Activated effector memory CD4-positive, alpha-beta T cell treated with anti-CD3 and anti-CD28 coated beads, Interleukin-2, amount 50 U/mL, for 16 hours (primary cell): ENCODE measurements around the gene OVCH2.
"Not testable (repeated sequence)": the region's sequence is repeated elsewhere in the genome, so short reads cannot be mapped to it uniquely, and the experiment has no call there.

Experiments
- DNase-seq: peaks from one replicate; pipeline ENCODE4 v3.0.0-alpha.2; 2020

Gene OVCH2

GRCh38 chr11:7670641-7671040 is 35.6 kb downstream of the OVCH2 start:
- DNase-seq = no peak

- DNase-seq = no peak
Measured at GRCh38 chr11:7668911-7669310, 37.4 kb downstream of the OVCH2 start.

GRCh38 chr11:7668464-7668863 is 37.8 kb downstream of the OVCH2 start:
- no peak for DNase-seq

GRCh38 chr11:7667460-7667859 is 38.8 kb downstream of the OVCH2 start:
- no peak for DNase-seq

GRCh38 chr11:7666292-7666866 is 39.9 kb downstream of the OVCH2 start:
- DNase-seq = no peak

- DNase-seq = peak; percentile 91
Measured at GRCh38 chr11:7665473-7666291, 40.6 kb downstream of the OVCH2 start.

GRCh38 chr11:7664867-7665266 is 41.4 kb downstream of the OVCH2 start:
- no peak for DNase-seq

GRCh38 chr11:7663531-7663930 is 42.7 kb downstream of the OVCH2 start:
- DNase-seq = not testable (repeated sequence)

- no peak for DNase-seq
Measured at GRCh38 chr11:7657306-7658025, 48.8 kb downstream of the OVCH2 start.

GRCh38 chr11:7656704-7657103 is 49.6 kb downstream of the OVCH2 start:
- no peak for DNase-seq

- no peak for DNase-seq
Measured at GRCh38 chr11:7655253-7656217, 50.7 kb downstream of the OVCH2 start.

- no peak for DNase-seq
Measured at GRCh38 chr11:7654195-7654705, 52.0 kb downstream of the OVCH2 start.

GRCh38 chr11:7651700-7652099 is 54.6 kb downstream of the OVCH2 start:
- no peak for DNase-seq

GRCh38 chr11:7651140-7651551 is 55.1 kb downstream of the OVCH2 start:
- no peak for DNase-seq

GRCh38 chr11:7648264-7648663 is 58.0 kb downstream of the OVCH2 start:
- DNase-seq = no peak

- DNase-seq = no peak
Measured at GRCh38 chr11:7646866-7647265, 59.4 kb downstream of the OVCH2 start.

- DNase-seq = no peak
Measured at GRCh38 chr11:7645206-7645605, 61.1 kb downstream of the OVCH2 start.

GRCh38 chr11:7643314-7643713 is 63.0 kb downstream of the OVCH2 start:
- DNase-seq = no peak

GRCh38 chr11:7642747-7643146 is 63.5 kb downstream of the OVCH2 start:
- DNase-seq = no peak

GRCh38 chr11:7640816-7641215 is 65.5 kb downstream of the OVCH2 start:
- DNase-seq = no peak

GRCh38 chr11:7639643-7640025 is 66.6 kb downstream of the OVCH2 start:
- DNase-seq = no peak
